Measurements from ENCODE around the gene EHBP1L1.

Gene EHBP1L1

DNA sequence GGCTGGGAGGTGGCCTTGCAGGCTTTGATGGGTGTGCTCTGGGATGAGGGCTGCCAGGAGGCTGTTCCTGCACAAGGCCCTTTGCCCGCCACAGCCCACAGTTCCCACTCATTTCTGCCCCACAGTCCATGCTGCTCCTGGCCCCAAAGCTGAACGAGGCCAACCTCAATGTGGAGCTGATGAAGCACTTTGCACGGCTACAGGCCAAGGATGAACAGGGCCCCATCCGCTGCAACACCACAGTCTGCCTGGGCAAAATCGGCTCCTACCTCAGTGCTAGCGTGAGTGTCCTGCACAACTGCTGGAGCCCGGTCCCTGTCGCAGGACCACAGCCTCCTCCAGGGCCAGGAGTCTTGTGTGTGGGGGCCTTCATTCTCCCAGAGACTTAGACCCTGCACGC is 40.8 kb upstream of the EHBP1L1 start:
- TF ChIP-seq, protein P1, sequence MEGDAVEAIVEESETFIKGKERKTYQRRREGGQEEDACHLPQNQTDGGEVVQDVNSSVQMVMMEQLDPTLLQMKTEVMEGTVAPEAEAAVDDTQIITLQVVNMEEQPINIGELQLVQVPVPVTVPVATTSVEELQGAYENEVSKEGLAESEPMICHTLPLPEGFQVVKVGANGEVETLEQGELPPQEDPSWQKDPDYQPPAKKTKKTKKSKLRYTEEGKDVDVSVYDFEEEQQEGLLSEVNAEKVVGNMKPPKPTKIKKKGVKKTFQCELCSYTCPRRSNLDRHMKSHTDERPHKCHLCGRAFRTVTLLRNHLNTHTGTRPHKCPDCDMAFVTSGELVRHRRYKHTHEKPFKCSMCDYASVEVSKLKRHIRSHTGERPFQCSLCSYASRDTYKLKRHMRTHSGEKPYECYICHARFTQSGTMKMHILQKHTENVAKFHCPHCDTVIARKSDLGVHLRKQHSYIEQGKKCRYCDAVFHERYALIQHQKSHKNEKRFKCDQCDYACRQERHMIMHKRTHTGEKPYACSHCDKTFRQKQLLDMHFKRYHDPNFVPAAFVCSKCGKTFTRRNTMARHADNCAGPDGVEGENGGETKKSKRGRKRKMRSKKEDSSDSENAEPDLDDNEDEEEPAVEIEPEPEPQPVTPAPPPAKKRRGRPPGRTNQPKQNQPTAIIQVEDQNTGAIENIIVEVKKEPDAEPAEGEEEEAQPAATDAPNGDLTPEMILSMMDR (conservative IDR thresholded peaks at IDR 0.05; ENCODE audit: low read depth, low read length): no peak
- no peak overlapping the region for H3K4me3 ChIP-seq (ENCODE audit: low read depth, low read length)
- no peak for DNase-seq (ENCODE audit: low read depth)

DNA sequence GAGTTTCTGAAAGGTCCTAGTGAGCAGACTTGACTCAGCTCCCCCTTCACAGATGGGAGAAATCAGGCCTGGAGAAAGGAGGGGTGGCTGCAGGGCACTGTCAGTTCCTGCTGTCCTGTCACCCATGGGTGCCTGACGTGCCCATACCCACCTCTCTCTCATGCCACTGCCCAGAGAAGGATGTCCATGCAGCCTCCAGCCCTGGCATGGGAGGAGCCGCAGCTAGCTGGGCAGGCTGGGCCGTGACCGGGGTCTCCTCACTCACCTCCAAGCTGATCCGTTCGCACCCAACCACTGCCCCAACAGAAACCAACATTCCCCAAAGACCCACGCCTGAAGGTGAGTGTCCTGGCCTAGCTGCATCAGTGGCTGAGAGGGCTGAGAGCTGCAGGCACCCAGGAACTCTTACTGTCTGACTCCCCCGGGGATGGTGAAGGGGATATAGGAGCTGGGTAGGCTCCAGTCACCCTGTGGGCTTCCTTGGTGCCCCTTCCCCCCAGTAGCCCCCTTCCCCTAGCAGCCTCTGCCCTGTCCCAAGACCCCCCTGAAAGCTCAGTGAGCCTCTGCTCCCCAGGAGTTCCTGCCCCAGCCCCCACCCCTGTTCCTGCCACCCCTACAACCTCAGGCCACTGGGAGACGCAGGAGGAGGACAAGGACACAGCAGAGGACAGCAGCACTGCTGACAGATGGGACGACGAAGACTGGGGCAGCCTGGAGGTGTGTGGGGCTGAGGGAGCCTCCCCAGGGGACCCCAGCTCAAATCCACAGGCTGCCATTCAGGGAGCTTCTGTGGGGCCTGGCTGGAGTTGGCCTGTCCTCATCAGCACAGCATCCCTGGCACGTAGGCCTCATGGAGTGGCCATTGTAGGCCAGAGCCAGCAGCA is 39.2 kb upstream of the EHBP1L1 start:
- TF ChIP-seq, protein P1 (conservative IDR thresholded peaks at IDR 0.05; ENCODE audit: low read depth, low read length): no peak
- DNase-seq (ENCODE audit: low read depth): no peak
- no peak overlapping the region for H3K4me3 ChIP-seq (ENCODE audit: low read depth, low read length)

DNA sequence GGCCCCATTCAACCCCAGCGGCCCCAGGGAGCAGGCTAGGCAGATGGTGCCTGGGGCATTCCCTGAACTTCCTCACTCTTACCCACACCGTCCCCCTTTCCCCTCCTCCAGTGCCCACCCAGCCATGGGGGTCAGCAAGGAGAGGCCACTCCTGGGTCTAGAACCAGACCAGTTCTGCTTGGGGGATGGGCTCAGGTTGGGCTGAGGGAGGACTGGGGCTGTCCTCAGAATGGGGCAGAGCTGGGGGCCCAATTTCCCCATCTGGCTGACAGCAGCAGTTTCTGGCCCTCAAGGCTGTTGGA is 38.6 kb upstream of the EHBP1L1 start:
- TF ChIP-seq, protein P1 (conservative IDR thresholded peaks at IDR 0.05; ENCODE audit: low read depth, low read length): no peak
- no peak for DNase-seq (ENCODE audit: low read depth)
- no peak overlapping the region for H3K4me3 ChIP-seq (ENCODE audit: low read depth, low read length)

DNA sequence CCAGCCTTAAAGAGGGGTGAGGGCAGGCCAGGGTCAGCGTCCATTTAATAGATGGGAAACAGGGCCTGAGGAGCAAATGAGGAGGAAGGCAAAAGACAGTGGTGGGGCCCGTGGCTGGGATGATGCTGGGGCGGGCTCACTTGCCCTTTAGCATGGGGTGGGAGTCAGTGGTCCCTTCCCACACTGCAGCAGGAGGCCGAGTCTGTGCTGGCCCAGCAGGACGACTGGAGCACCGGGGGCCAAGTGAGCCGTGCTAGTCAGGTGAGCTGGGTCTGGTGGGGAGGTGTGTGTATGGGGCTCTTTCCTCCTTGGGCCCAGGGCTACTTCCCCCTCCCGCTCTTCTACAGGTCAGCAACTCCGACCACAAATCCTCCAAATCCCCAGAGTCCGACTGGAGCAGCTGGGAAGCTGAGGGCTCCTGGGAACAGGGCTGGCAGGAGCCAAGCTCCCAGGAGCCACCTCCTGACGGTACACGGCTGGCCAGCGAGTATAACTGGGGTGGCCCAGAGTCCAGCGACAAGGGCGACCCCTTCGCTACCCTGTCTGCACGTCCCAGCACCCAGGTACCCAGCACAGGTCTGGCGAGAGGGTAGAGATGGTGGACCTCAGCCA is 38.1 kb upstream of the EHBP1L1 start:
- no peak for DNase-seq (ENCODE audit: low read depth)
- no peak overlapping the region for H3K4me3 ChIP-seq (ENCODE audit: low read depth, low read length)
- TF ChIP-seq, protein P1 (conservative IDR thresholded peaks at IDR 0.05; ENCODE audit: low read depth, low read length): no peak

DNA sequence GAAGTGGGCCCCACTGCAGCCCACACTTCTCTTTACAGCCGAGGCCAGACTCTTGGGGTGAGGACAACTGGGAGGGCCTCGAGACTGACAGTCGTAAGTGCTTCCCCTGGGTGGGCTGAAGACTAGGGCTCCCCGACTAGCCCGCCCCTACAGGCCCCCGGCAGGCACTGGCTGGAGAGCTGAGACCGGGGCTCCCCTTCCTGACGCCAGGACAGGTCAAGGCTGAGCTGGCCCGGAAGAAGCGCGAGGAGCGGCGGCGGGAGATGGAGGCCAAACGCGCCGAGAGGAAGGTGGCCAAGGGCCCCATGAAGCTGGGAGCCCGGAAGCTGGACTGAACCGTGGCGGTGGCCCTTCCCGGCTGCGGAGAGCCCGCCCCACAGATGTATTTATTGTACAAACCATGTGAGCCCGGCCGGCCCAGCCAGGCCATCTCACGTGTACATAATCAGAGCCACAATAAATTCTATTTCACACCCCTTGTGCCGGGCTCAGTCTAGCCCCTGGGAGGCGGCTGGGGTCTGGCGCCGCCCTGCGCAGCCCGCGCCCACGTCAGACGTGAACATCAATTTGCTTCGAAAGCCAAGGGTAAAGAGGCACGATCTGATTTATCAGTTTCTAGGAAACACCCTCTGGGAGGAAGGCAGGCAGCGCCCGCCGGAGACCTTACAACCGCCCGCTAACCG is 37.5 kb upstream of the EHBP1L1 start:
- DNase-seq (ENCODE audit: low read depth): no peak
- H3K4me3 ChIP-seq (ENCODE audit: low read depth, low read length): no peak overlapping the region
- TF ChIP-seq, protein P1 (conservative IDR thresholded peaks at IDR 0.05; ENCODE audit: low read depth, low read length): no peak

DNA sequence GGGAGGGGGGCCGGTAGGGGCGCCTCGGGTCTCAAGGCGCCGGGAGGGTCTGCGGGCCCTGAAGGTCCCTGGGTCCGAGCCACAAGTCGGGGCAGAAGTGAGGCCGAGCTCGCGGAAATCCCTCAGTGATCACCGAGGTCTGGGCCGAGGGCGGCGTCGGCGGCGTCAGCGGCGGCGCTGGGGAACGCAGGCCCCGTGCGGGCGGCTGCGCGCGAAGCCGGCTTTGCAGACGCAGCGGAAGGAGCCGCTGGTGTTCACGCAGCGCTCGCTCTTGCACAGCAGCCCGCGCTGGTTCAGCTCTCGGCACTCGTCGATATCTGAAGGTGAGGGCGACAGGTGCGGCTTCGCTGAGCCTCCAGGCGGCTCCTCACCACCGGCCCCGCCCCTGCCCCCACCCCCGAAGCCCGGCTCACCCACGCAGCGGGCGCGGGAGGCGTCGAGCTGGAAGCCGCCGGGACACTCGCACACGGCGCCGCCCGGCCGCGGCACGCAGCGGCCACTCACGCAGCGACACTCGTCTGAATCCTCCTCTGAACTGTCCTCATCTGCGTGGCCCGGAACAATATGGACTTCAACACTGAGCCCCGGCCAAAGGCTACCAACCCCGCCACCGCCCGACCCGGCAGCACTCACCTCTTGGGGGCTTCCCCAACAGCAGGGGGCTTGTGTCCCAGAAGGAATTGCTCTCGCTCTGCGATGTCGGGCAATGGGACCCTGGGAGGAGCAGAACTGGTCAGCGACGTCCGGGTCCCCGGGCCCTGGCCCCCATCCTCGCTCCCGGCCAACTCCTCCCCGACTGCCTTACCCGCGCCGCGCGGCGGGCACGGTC is 36.7 kb upstream of the EHBP1L1 start:
- DNase-seq (ENCODE audit: low read depth): no peak
- TF ChIP-seq, protein P1 (conservative IDR thresholded peaks at IDR 0.05; ENCODE audit: low read depth, low read length): no peak
- H3K4me3 ChIP-seq (ENCODE audit: low read depth, low read length): no peak overlapping the region
